ENCODE results near the gene LOC101059915.

The LOC101059915 gene

GRCh38 chrX:71667328-71668247, at the start of gene LOC101059915:
Gene LOC101059915, plus strand, starts transcription at chrX:71667546.
- no peak for DNase-seq

- DNase-seq: peak; percentile 37
Measured at GRCh38 chrX:71617742-71618141, 49.6 kb upstream of the LOC101059915 start.

- DNase-seq: peak; percentile 81
Measured at GRCh38 chrX:71618303-71618721, 49.0 kb upstream of the LOC101059915 start, which contains the start of gene CXCR3. Gene CXCR3, minus strand, starts transcription at chrX:71618511. Its CDS starts 62 bp downstream, at chrX:71618449.

- peak; percentile 28 for DNase-seq
Measured at GRCh38 chrX:71618787-71619186, 48.6 kb upstream of the LOC101059915 start.

- DNase-seq: peak; percentile 70
Measured at GRCh38 chrX:71619193-71619592, 48.2 kb upstream of the LOC101059915 start.

GRCh38 chrX:71619986-71620385, 47.4 kb upstream of the LOC101059915 start:
- no peak for DNase-seq

GRCh38 chrX:71621603-71622002, 45.7 kb upstream of the LOC101059915 start:
- DNase-seq: no peak

GRCh38 chrX:71622032-71622575, 45.2 kb upstream of the LOC101059915 start:
- no peak for DNase-seq

- DNase-seq: peak; percentile 72
Measured at GRCh38 chrX:71622576-71623450, 44.5 kb upstream of the LOC101059915 start.

- peak; percentile 31 for DNase-seq
Measured at GRCh38 chrX:71623714-71624113, 43.6 kb upstream of the LOC101059915 start.

GRCh38 chrX:71625471-71625870, 41.9 kb upstream of the LOC101059915 start:
- no peak for DNase-seq

- DNase-seq: no peak
Measured at GRCh38 chrX:71626576-71626975, 40.8 kb upstream of the LOC101059915 start.

GRCh38 chrX:71627588-71628404, 39.5 kb upstream of the LOC101059915 start:
- DNase-seq: no peak

GRCh38 chrX:71629467-71629866, 37.9 kb upstream of the LOC101059915 start:
- no peak for DNase-seq

- no peak for DNase-seq
Measured at GRCh38 chrX:71632923-71633657, 34.3 kb upstream of the LOC101059915 start.

GRCh38 chrX:71634366-71634765, 33.0 kb upstream of the LOC101059915 start:
- no peak for DNase-seq

- DNase-seq: no peak
Measured at GRCh38 chrX:71636438-71637252, 30.7 kb upstream of the LOC101059915 start.

- no peak for DNase-seq
Measured at GRCh38 chrX:71637253-71637618, 30.1 kb upstream of the LOC101059915 start.

GRCh38 chrX:71637848-71638247, 29.5 kb upstream of the LOC101059915 start:
- DNase-seq: no peak

- DNase-seq: no peak
Measured at GRCh38 chrX:71638409-71638808, 28.9 kb upstream of the LOC101059915 start.

GRCh38 chrX:71640002-71640401, 27.3 kb upstream of the LOC101059915 start:
- DNase-seq: no peak

All from stimulated activated CD8-positive, alpha-beta memory T cell treated with anti-CD3 and anti-CD28 coated beads, Interleukin-4, amount 100 ng/mL, for 48 hours (primary cell).